ENCODE data around the gene PDE2A.

GRCh38 chr11:72647882-72648281 is 26.3 kb downstream of the PDE2A start:
- TF ChIP-seq POLR2A (IDR thresholded peaks at IDR 0.05) (no peak), CTCF (IDR thresholded peaks at IDR 0.05) (no peak)
